ENCODE results near the gene KIR3DL2. TPM values are rescaled to one million over a fixed set of nuclear protein-coding genes. Genes with fewer than 3 reads are reported as not detected.
"Not testable (repeated sequence)": the region's sequence is repeated elsewhere in the genome, so short reads cannot be mapped to it uniquely, and the experiment has no call there.

Gene KIR3DL2
- total RNA-seq, 4 donors from 2014 or later = not detected

DNA sequence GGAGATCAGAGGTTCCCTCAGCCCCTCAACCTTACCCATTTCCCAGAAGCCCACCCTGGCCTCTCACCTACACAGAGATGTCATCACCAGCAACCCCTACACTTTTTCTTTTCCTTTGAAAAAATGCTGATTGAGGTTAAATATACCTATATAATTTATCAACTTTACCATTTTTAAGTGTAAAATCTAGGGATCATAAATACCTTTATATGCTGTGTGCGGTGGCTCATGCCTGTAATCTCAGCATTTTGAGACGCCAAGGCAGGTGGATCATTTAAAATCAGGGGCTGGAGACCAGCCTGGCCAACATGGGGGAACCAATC, 43.8 kb upstream of the KIR3DL2 start:
- DNase-seq (no peak), ATAC-seq (no peak)
- H3K36me3 ChIP-seq = no peaks in the 10 kb centered on the region
- H3K27me3 ChIP-seq = no peaks in the 10 kb centered on the region
- TF ChIP-seq, protein P1, sequence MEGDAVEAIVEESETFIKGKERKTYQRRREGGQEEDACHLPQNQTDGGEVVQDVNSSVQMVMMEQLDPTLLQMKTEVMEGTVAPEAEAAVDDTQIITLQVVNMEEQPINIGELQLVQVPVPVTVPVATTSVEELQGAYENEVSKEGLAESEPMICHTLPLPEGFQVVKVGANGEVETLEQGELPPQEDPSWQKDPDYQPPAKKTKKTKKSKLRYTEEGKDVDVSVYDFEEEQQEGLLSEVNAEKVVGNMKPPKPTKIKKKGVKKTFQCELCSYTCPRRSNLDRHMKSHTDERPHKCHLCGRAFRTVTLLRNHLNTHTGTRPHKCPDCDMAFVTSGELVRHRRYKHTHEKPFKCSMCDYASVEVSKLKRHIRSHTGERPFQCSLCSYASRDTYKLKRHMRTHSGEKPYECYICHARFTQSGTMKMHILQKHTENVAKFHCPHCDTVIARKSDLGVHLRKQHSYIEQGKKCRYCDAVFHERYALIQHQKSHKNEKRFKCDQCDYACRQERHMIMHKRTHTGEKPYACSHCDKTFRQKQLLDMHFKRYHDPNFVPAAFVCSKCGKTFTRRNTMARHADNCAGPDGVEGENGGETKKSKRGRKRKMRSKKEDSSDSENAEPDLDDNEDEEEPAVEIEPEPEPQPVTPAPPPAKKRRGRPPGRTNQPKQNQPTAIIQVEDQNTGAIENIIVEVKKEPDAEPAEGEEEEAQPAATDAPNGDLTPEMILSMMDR (IDR thresholded peaks at IDR 0.05 in 4 of 5, conservative IDR thresholded peaks at IDR 0.05 in 1 of 5) = no peak
- TF ChIP-seq POLR2A (IDR thresholded peaks at IDR 0.05) = no peak
- in situ Hi-C loops (cut with MboI; ENCODE audit: low sequenced_read_pairs in 4 of 4) (no loop called here), intact Hi-C loops (cut with DNase I; ENCODE audit: low total_unique reads) (no loop called here)
- no peaks in the 10 kb centered on the region for H3K9me3 ChIP-seq
- no peak overlapping the region for H3K27ac ChIP-seq
- no peaks in the 10 kb centered on the region for H3K4me1 ChIP-seq
- no peak overlapping the region for H3K4me3 ChIP-seq

DNA sequence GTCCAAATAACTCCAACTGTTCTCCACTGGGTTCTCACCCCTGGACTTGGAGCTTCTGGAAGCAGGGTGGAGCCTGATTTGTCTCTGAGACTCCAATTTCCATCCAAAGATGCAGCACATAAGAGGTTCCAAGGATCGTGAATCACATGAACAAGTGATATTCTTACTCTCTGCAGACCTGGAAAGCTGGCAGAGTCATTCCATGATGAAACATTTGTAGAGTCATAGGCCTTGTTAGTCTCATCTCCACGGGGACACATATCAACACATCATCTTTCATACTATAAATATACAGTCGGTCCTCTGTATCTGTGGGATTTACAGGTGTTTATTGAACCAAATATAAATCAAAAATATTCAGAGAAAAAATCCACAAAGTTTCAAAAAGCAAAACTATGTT, 35.7 kb upstream of the KIR3DL2 start:
- H3K36me3 ChIP-seq; H3K27me3 ChIP-seq; DNase-seq; H3K27ac ChIP-seq; H3K4me1 ChIP-seq; in situ Hi-C loops (cut with MboI; ENCODE audit: low sequenced_read_pairs in 4 of 4); H3K4me3 ChIP-seq; H3K9me3 ChIP-seq; ATAC-seq; intact Hi-C loops (cut with DNase I; ENCODE audit: low total_unique reads): not testable (repeated sequence)

DNA sequence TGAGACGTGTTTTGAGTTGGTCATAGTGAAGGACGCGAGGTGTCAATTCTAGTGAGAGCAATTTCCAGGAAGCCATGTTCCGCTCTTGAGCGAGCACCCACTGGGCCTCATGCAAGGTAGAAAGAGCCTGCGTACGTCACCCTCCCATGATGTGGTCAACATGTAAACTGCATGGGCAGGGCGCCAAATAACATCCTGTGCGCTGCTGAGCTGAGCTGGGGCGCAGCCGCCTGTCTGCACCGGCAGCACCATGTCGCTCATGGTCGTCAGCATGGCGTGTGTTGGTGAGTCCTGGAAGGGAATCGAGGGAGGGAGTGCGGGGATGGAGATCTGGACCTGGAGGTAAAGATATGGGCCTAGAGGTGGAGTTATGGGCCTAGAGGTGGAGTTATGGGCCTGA, 34.0 kb upstream of the KIR3DL2 start, which contains the start of gene KIR3DL1:
KIR3DL1 (plus strand) TSS at position 218 of the 400 bp plus-strand sequence.
- H3K27ac ChIP-seq = not testable (repeated sequence)

DNA sequence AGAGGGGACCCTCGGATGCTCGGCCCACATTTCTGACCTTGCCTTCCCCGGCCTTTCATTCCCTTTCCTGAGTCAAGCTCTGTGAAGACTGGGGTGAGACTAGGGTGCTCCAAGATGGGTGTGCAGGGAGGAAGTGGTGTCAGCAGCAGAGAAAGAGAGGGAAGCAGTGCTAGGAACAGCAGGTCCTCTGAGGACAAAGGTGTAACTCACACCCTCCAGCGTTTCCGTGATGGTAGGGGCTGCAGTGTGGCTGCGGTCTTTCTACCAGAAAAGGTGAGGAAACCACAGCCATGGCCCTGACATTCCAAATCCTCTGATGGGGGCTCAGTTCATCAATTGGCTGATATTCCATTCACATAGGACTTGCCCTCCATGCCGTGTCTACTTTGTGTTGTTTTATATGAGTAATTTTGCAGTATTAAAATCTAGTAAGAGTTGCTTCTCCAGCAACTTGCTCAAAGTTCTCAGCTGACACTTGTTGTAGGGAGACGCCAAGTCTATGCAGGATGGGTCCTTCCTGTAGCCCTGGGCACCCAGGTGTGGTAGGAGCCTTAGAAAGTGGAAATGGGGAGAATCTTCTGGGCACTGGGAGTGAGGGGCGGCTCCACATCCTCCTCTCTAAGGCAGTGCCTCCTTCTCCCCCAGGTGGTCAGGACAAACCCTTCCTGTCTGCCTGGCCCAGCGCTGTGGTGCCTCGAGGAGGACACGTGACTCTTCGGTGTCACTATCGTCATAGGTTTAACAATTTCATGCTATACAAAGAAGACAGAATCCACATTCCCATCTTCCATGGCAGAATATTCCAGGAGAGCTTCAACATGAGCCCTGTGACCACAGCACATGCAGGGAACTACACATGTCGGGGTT, 32.3 kb upstream of the KIR3DL2 start:
- ATAC-seq (no peak), DNase-seq (no peak)
- Histone ChIP-seq H3K27ac (no peak overlapping the region), H3K27me3 (no peaks in the 10 kb centered on the region), H3K36me3 (no peaks in the 10 kb centered on the region), H3K9me3 (no peaks in the 10 kb centered on the region), H3K4me1 (no peaks in the 10 kb centered on the region), H3K4me3 (no peak overlapping the region)
- TF ChIP-seq POLR2A (IDR thresholded peaks at IDR 0.05) = no peak
- TF ChIP-seq, protein P1 (IDR thresholded peaks at IDR 0.05 in 4 of 5, conservative IDR thresholded peaks at IDR 0.05 in 1 of 5) = no peak
- in situ Hi-C loops (cut with MboI; ENCODE audit: low sequenced_read_pairs in 4 of 4) = no loop called here
- intact Hi-C loops (cut with DNase I; ENCODE audit: low total_unique reads) = no loop called here

More for the DNA sequence above, 34.0 kb upstream of the KIR3DL2 start, which contains the start of gene KIR3DL1:
- intact Hi-C loops (cut with DNase I; ENCODE audit: low total_unique reads); H3K4me1 ChIP-seq; H3K9me3 ChIP-seq; ATAC-seq; in situ Hi-C loops (cut with MboI; ENCODE audit: low sequenced_read_pairs in 4 of 4); H3K4me3 ChIP-seq; H3K27me3 ChIP-seq; H3K36me3 ChIP-seq; DNase-seq: not testable (repeated sequence)

DNA sequence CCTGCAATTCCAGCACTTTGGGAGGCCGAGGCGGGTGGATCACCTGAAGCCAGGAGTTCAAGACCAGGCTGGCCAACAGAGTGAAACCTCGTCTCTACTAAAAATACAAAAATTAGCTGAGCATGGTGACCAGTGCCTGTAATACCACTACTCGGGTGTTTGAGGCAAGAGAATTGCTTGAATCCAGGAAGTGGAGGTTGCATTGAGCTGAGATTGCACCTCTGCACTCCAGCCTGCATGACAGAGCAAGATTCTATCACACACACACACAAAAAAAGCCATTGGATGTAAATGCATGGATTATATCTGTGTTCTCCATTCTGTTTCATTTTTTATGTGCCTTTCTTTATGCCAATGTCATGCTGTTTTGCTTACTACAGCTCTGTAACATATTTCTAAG, 25.8 kb upstream of the KIR3DL2 start:
- H3K27ac ChIP-seq; intact Hi-C loops (cut with DNase I; ENCODE audit: low total_unique reads); H3K4me3 ChIP-seq; ATAC-seq; in situ Hi-C loops (cut with MboI; ENCODE audit: low sequenced_read_pairs in 4 of 4); H3K9me3 ChIP-seq; DNase-seq; H3K27me3 ChIP-seq; H3K4me1 ChIP-seq; H3K36me3 ChIP-seq: not testable (repeated sequence)

DNA sequence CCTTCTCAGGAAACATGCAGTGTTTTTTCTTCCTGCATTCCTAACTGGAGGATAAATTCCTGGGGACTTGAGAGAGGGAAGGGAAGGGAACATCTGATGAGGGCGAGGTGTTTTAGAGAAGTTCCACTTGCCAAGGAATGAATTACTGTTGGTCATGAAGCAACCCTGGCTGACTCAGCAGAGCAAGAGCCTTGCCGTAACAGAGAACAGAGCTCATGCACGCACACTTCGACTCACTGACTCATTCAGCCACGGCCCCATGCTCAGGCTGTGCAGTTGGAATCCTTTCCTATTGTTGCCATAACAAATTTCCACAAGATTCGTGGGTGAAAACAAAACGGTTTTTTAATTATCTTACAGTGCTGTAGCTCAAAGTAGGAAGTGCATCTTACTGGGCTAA, 24.9 kb upstream of the KIR3DL2 start:
- intact Hi-C loops (cut with DNase I; ENCODE audit: low total_unique reads); H3K4me1 ChIP-seq; in situ Hi-C loops (cut with MboI; ENCODE audit: low sequenced_read_pairs in 4 of 4): not testable (repeated sequence)

DNA sequence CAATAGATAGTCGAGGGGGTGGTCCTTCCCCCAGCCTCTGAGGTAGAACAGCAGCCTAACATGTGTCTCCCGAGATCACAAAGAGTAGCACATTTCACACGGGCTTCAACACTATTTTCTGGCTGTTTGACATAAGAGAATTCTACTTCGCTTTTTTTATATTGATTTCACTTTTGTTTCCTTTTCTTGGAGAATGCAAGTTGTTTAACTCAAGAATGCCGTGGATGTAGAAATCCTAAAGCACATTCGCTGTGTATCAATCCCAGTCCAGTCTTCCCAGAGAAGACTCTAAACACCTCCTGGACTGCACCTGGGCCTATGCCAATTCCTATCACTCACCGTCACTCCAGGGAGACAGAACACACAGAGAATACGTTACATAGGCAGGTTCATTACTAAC, 22.2 kb upstream of the KIR3DL2 start:
- H3K4me3 ChIP-seq; H3K36me3 ChIP-seq; ATAC-seq; in situ Hi-C loops (cut with MboI; ENCODE audit: low sequenced_read_pairs in 4 of 4); H3K9me3 ChIP-seq; H3K27ac ChIP-seq; intact Hi-C loops (cut with DNase I; ENCODE audit: low total_unique reads); H3K4me1 ChIP-seq; DNase-seq; H3K27me3 ChIP-seq: not testable (repeated sequence)

More for the DNA sequence above, 24.9 kb upstream of the KIR3DL2 start:
- H3K9me3 ChIP-seq, ATAC-seq, H3K4me3 ChIP-seq, H3K27me3 ChIP-seq, H3K27ac ChIP-seq, H3K36me3 ChIP-seq, DNase-seq: not testable (repeated sequence)

DNA sequence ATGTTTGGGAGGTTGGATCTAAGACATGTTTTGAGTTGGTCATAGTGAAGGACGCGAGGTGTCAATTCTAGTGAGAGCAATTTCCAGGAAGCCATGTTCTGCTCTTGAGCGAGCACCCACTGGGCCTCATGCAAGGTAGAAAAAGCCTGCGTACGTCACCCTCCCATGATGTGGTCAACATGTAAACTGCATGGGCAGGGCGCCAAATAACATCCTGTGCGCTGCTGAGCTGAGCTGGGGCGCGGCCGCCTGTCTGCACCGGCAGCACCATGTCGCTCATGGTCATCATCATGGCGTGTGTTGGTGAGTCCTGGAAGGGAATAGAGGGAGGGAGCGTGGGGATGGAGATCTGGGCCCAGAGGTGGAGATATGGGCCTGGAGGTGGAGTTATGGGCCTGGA, 17.7 kb upstream of the KIR3DL2 start, which contains the start of gene KIR2DS4:
KIR2DS4 (plus strand) TSS at position 181 of the 400 bp plus-strand sequence.
- H3K36me3 ChIP-seq; in situ Hi-C loops (cut with MboI; ENCODE audit: low sequenced_read_pairs in 4 of 4); ATAC-seq; intact Hi-C loops (cut with DNase I; ENCODE audit: low total_unique reads); H3K27me3 ChIP-seq; H3K4me3 ChIP-seq; H3K9me3 ChIP-seq; H3K27ac ChIP-seq; DNase-seq; H3K4me1 ChIP-seq: not testable (repeated sequence)

DNA sequence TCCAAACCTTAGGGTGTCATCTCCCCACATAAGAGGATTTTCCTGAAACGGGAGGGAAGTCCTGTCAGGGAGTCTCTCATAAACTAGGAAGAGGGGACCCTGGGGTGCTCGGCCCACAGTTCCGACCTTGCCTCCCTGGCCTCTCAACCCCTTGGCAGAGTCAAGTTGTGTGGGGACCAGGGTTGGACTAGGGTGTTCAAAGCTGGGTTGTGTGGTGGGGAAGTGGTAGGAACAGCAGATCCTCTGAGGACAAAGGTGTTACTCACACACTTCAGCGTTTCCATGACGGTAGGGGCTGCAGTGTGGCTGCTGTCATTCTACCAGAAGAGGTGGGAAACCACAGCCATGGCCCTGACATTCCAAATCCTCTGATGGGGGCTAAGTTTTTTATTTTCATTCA, 15.1 kb upstream of the KIR3DL2 start:
- H3K9me3 ChIP-seq; H3K36me3 ChIP-seq; in situ Hi-C loops (cut with MboI; ENCODE audit: low sequenced_read_pairs in 4 of 4); intact Hi-C loops (cut with DNase I; ENCODE audit: low total_unique reads); ATAC-seq; H3K4me1 ChIP-seq; DNase-seq; H3K27me3 ChIP-seq; H3K4me3 ChIP-seq; H3K27ac ChIP-seq: not testable (repeated sequence)

DNA sequence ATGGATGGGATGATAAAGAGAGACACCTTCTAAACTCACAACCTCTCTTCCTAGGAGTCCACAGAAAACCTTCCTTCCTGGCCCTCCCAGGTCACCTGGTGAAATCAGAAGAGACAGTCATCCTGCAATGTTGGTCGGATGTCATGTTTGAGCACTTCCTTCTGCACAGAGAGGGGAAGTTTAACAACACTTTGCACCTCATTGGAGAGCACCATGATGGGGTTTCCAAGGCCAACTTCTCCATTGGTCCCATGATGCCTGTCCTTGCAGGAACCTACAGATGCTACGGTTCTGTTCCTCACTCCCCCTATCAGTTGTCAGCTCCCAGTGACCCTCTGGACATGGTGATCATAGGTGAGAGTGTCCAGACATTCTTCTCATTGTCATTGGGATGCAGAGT, 12.7 kb upstream of the KIR3DL2 start:
- H3K27ac ChIP-seq; ATAC-seq; H3K4me3 ChIP-seq; intact Hi-C loops (cut with DNase I; ENCODE audit: low total_unique reads); DNase-seq; H3K36me3 ChIP-seq; H3K27me3 ChIP-seq; H3K4me1 ChIP-seq; in situ Hi-C loops (cut with MboI; ENCODE audit: low sequenced_read_pairs in 4 of 4); H3K9me3 ChIP-seq: not testable (repeated sequence)
